ENCODE results near the gene FBLN5.

GRCh38 chr14:91893007-91893406 lies 54.5 kb downstream of the FBLN5 start:
- TF ChIP-seq CTCF (IDR thresholded peaks at IDR 0.05) (no peak), POLR2A (IDR thresholded peaks at IDR 0.05) (no peak)

All from breast epithelium (tissue), 3 donors.